ENCODE data around the gene MOCOS.

DNA sequence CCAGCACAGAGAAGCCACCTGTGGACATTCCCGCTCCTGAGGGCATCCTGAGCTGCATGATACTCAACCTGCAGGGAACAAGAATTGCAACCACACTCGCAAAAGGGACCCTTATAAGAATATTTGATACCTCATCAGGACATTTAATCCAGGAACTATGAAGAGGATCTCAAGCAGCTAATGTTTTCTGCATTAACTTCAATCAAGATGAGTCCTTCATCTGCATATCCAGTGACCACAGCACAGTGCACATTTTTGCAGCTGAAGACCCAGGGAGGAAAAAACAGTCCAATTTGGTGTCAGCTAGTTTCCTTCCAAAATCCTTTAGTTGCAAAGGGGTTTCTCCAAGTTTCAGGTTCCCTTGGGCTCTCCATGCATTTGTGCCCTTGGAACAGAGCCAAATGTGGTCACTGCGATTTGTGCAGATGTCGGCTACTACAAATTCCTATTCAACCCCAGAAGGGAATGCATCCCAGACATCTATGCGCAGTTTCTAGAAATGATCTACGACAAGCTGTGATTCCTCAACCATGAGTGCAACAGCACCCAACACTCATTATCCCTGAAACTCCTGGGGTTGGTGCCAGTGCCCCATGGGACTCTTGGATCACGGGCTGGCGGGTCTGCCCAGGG lies 86.9 kb downstream of the MOCOS start:
- TF ChIP-seq, protein P1, sequence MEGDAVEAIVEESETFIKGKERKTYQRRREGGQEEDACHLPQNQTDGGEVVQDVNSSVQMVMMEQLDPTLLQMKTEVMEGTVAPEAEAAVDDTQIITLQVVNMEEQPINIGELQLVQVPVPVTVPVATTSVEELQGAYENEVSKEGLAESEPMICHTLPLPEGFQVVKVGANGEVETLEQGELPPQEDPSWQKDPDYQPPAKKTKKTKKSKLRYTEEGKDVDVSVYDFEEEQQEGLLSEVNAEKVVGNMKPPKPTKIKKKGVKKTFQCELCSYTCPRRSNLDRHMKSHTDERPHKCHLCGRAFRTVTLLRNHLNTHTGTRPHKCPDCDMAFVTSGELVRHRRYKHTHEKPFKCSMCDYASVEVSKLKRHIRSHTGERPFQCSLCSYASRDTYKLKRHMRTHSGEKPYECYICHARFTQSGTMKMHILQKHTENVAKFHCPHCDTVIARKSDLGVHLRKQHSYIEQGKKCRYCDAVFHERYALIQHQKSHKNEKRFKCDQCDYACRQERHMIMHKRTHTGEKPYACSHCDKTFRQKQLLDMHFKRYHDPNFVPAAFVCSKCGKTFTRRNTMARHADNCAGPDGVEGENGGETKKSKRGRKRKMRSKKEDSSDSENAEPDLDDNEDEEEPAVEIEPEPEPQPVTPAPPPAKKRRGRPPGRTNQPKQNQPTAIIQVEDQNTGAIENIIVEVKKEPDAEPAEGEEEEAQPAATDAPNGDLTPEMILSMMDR (IDR thresholded peaks at IDR 0.05), result no peak
- TF ChIP-seq EZH2 (IDR thresholded peaks at IDR 0.05; ENCODE audit: borderline replicate concordance, insufficient read depth, low read depth, low read length, poor library complexity, severe bottlenecking), result no peak
